AG20443 (cell line): ENCODE results near the gene ADGRG6.

Experiments used
- DNase-seq: peaks from one replicate; pipeline ENCODE4 v3.0.0; 2012; ENCODE audit warnings: low spot score, mixed read lengths

The ADGRG6 gene

GRCh38 chr6:142322066-142322465 lies 20.3 kb downstream of the ADGRG6 start:
- DNase-seq, result no peak

- no peak for DNase-seq
Measured at GRCh38 chr6:142322504-142323198, 20.8 kb downstream of the ADGRG6 start.

GRCh38 chr6:142323377-142323776 lies 21.6 kb downstream of the ADGRG6 start:
- no peak for DNase-seq

- no peak for DNase-seq
Measured at GRCh38 chr6:142324111-142324510, 22.3 kb downstream of the ADGRG6 start.

- no peak for DNase-seq
Measured at GRCh38 chr6:142325111-142325510, 23.3 kb downstream of the ADGRG6 start.

GRCh38 chr6:142326540-142326939 lies 24.7 kb downstream of the ADGRG6 start:
- no peak for DNase-seq

GRCh38 chr6:142328070-142328469 lies 26.3 kb downstream of the ADGRG6 start:
- DNase-seq, result no peak

GRCh38 chr6:142329486-142330113 lies 27.8 kb downstream of the ADGRG6 start:
- DNase-seq, result no peak

- peak; percentile 7 for DNase-seq
Measured at GRCh38 chr6:142331075-142331551, 29.3 kb downstream of the ADGRG6 start.

GRCh38 chr6:142331601-142332000 lies 29.8 kb downstream of the ADGRG6 start:
- no peak for DNase-seq

GRCh38 chr6:142332393-142333098 lies 30.7 kb downstream of the ADGRG6 start:
- no peak for DNase-seq

GRCh38 chr6:142333431-142333830 lies 31.6 kb downstream of the ADGRG6 start:
- no peak for DNase-seq

- DNase-seq, result no peak
Measured at GRCh38 chr6:142334294-142334693, 32.5 kb downstream of the ADGRG6 start.

- no peak for DNase-seq
Measured at GRCh38 chr6:142335415-142335814, 33.6 kb downstream of the ADGRG6 start.

- DNase-seq, result no peak
Measured at GRCh38 chr6:142336183-142336582, 34.4 kb downstream of the ADGRG6 start.

- DNase-seq, result no peak
Measured at GRCh38 chr6:142336787-142337186, 35.0 kb downstream of the ADGRG6 start.

- no peak for DNase-seq
Measured at GRCh38 chr6:142339113-142339512, 37.3 kb downstream of the ADGRG6 start.

GRCh38 chr6:142339968-142340658 lies 38.3 kb downstream of the ADGRG6 start:
- DNase-seq, result no peak

GRCh38 chr6:142341855-142342330 lies 40.1 kb downstream of the ADGRG6 start:
- DNase-seq, result no peak

- no peak for DNase-seq
Measured at GRCh38 chr6:142342986-142343385, 41.2 kb downstream of the ADGRG6 start.

- no peak for DNase-seq
Measured at GRCh38 chr6:142343938-142344337, 42.1 kb downstream of the ADGRG6 start.

- no peak for DNase-seq
Measured at GRCh38 chr6:142345261-142345660, 43.5 kb downstream of the ADGRG6 start.
